ENCODE data around the gene ADCY5. TPM values are rescaled to one million over a fixed set of nuclear protein-coding genes. Genes with fewer than 3 reads are reported as not detected.

ADCY5 gene
- total RNA-seq, 1 experiment from 2014 or later = 1.4 TPM

- no peak for ATAC-seq
- no peak for DNase-seq (ENCODE audit: low read depth, low spot score)
- intact Hi-C loops (cut with micrococcal nuclease; ENCODE audit: unreplicated experiment) (no loop called here), in situ Hi-C loops (cut with HindIII; ENCODE audit: low pct_unique_long_range_greater_than_20kb, low sequenced_read_pairs) (no loop called here)
- ChIA-PET POLR2A (no interaction called here), CTCF (no interaction called here)
- TF ChIP-seq, protein P1, sequence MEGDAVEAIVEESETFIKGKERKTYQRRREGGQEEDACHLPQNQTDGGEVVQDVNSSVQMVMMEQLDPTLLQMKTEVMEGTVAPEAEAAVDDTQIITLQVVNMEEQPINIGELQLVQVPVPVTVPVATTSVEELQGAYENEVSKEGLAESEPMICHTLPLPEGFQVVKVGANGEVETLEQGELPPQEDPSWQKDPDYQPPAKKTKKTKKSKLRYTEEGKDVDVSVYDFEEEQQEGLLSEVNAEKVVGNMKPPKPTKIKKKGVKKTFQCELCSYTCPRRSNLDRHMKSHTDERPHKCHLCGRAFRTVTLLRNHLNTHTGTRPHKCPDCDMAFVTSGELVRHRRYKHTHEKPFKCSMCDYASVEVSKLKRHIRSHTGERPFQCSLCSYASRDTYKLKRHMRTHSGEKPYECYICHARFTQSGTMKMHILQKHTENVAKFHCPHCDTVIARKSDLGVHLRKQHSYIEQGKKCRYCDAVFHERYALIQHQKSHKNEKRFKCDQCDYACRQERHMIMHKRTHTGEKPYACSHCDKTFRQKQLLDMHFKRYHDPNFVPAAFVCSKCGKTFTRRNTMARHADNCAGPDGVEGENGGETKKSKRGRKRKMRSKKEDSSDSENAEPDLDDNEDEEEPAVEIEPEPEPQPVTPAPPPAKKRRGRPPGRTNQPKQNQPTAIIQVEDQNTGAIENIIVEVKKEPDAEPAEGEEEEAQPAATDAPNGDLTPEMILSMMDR (IDR thresholded peaks at IDR 0.05) = no peak
- TF ChIP-seq POLR2AphosphoS5 (IDR thresholded peaks at IDR 0.05; ENCODE audit: low read depth, low read length) = no peak
- TF ChIP-seq SIN3A (IDR thresholded peaks at IDR 0.05; ENCODE audit: borderline replicate concordance, insufficient read depth, low read depth, low read length) = no peak
- no peak for TF ChIP-seq REST (IDR thresholded peaks at IDR 0.05; ENCODE audit: insufficient read depth in 1 of 2, low read depth in 2 of 2, low read length in 1 of 2)
- no peak for TF ChIP-seq TCF7L2 (IDR thresholded peaks at IDR 0.05; ENCODE audit: low read depth, low read length)
- Histone ChIP-seq H3K27ac (ENCODE audit: low read length) (no peak overlapping the region), H3K36me3 (ENCODE audit: control insufficient read depth, insufficient read depth, low read length) (no peaks in the 10 kb centered on the region), H3K4me3 (ENCODE audit: low read depth in 2 of 2, low read length in 2 of 2) (no peak overlapping the region), H3K27me3 (ENCODE audit: control insufficient read depth, insufficient read depth, low read length) (no peaks in the 10 kb centered on the region), H3K4me1 (ENCODE audit: control insufficient read depth, insufficient read depth, low read length) (no peaks in the 10 kb centered on the region), H3K9me3 (ENCODE audit: control insufficient read depth, insufficient read depth, low read depth, low read length) (no peaks in the 10 kb centered on the region)
- no TSS peak for BruUV-seq (replicated peaks)
Measured at GRCh38 chr3:123300056-123300455, 148.8 kb downstream of the ADCY5 start.

- intact Hi-C loops (cut with micrococcal nuclease; ENCODE audit: unreplicated experiment) (no loop called here), in situ Hi-C loops (cut with HindIII; ENCODE audit: low pct_unique_long_range_greater_than_20kb, low sequenced_read_pairs) (no loop called here)
- ChIA-PET CTCF (no interaction called here), POLR2A (no interaction called here)
- Histone ChIP-seq H3K36me3 (ENCODE audit: control insufficient read depth, insufficient read depth, low read length) (no peaks in the 10 kb centered on the region), H3K9me3 (ENCODE audit: control insufficient read depth, insufficient read depth, low read depth, low read length) (no peaks in the 10 kb centered on the region), H3K4me3 (ENCODE audit: low read depth in 2 of 2, low read length in 2 of 2) (no peak overlapping the region), H3K27me3 (ENCODE audit: control insufficient read depth, insufficient read depth, low read length) (no peaks in the 10 kb centered on the region), H3K27ac (ENCODE audit: low read length) (no peak overlapping the region), H3K4me1 (ENCODE audit: control insufficient read depth, insufficient read depth, low read length) (no peaks in the 10 kb centered on the region)
- no peak for TF ChIP-seq REST (IDR thresholded peaks at IDR 0.05; ENCODE audit: insufficient read depth in 1 of 2, low read depth in 2 of 2, low read length in 1 of 2)
- TF ChIP-seq POLR2AphosphoS5 (IDR thresholded peaks at IDR 0.05; ENCODE audit: low read depth, low read length) = no peak
- no peak for TF ChIP-seq SIN3A (IDR thresholded peaks at IDR 0.05; ENCODE audit: borderline replicate concordance, insufficient read depth, low read depth, low read length)
- TF ChIP-seq, protein P1 (IDR thresholded peaks at IDR 0.05) = no peak
- TF ChIP-seq TCF7L2 (IDR thresholded peaks at IDR 0.05; ENCODE audit: low read depth, low read length) = no peak
- no peak for DNase-seq (ENCODE audit: low read depth, low spot score)
- no peak for ATAC-seq
- BruUV-seq (replicated peaks) = no TSS peak
Measured at GRCh38 chr3:123299581-123299980, 149.3 kb downstream of the ADCY5 start.

Data from Panc1 (cell line).